ENCODE measurements around the gene MAT2B.

Gene MAT2B

DNA sequence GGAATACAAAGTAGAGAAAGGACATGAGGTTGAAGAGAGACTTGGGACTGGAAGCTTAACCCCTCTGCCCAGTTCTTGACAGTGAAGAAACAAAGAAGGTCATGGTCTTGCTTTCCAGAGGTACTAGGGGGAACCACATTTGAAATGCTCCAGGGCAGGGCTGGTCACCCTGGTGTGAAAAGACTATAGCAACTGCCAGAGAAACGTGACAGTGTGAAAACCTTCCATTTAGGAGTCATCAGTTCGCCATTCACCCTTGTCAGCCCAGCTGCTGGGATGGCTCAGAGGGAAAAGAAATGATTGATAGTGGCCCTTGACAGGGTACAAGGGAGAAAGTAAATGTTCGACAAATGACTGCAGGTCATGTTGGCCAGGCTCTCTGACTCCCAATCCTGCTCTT, 56.7 kb downstream of the MAT2B start (continued):
- TF ChIP-seq PRDM4 (tag by site-specific recombination; IDR thresholded peaks at IDR 0.05) (no peak), ZNF501 (tag by site-specific recombination; IDR thresholded peaks at IDR 0.05) (no peak), ZSCAN18 (tag by site-specific recombination; IDR thresholded peaks at IDR 0.05) (no peak), ZNF76 (tag by site-specific recombination; IDR thresholded peaks at IDR 0.05; ENCODE audit: borderline replicate concordance, low read depth) (no peak), PATZ1 (tag by site-specific recombination; IDR thresholded peaks at IDR 0.05) (no peak), KLF10 (tag by site-specific recombination; IDR thresholded peaks at IDR 0.05) (no peak), TSHZ1 (tag by site-specific recombination; IDR thresholded peaks at IDR 0.05; ENCODE audit: borderline replicate concordance) (no peak), OSR2 (tag by site-specific recombination; IDR thresholded peaks at IDR 0.05) (no peak), ZNF555 (tag by site-specific recombination; conservative IDR thresholded peaks at IDR 0.05) (no peak), ZEB2 (tag by site-specific recombination; IDR thresholded peaks at IDR 0.05) (no peak)

- H3K4me1 ChIP-seq (ENCODE audit: control insufficient read depth, insufficient read depth, low read length): no peaks in the 10 kb centered on the region
- no peaks in the 10 kb centered on the region for H3K36me3 ChIP-seq (ENCODE audit: control insufficient read depth in 2 of 2, insufficient read depth in 1 of 2, low read length in 2 of 2)
- no peak overlapping the region for H3K27ac ChIP-seq (ENCODE audit: extremely low read depth, low read depth, low read length)
- no peak overlapping the region for H3K4me3 ChIP-seq (ENCODE audit: low read depth, low read length)
- ChIA-PET POLR2A (no interaction called here), CTCF (interaction anchor here (0.7 kb wide), 3 partner anchors 53 to 1102 kb away, joined by 4 to 5 read pairs (median 4); no protein-coding TSS in a partner anchor)
- H3K9me3 ChIP-seq (ENCODE audit: control insufficient read depth, insufficient read depth, low read depth, low read length): no peaks in the 10 kb centered on the region
- no peak for TF ChIP-seq ZNF747 (tag by site-specific recombination; IDR thresholded peaks at IDR 0.05)
- TF ChIP-seq ZNF146 (tag by site-specific recombination; IDR thresholded peaks at IDR 0.05): no peak
- TF ChIP-seq SP3 (tag by site-specific recombination; IDR thresholded peaks at IDR 0.05): no peak
- TF ChIP-seq REPIN1 (tag by site-specific recombination; IDR thresholded peaks at IDR 0.05; ENCODE audit: low read depth): no peak
- TF ChIP-seq ZNF664 (tag by site-specific recombination; IDR thresholded peaks at IDR 0.05): no peak
- no peak for TF ChIP-seq ZNF623 (tag by site-specific recombination; IDR thresholded peaks at IDR 0.05)
- no peak for TF ChIP-seq FEZF1 (tag by site-specific recombination; IDR thresholded peaks at IDR 0.05)
- no peak for TF ChIP-seq SETDB1 (IDR thresholded peaks at IDR 0.05; ENCODE audit: insufficient read length, low read length)
- TF ChIP-seq SP2 (tag by site-specific recombination; IDR thresholded peaks at IDR 0.05): no peak
- TF ChIP-seq ZNF488 (tag by site-specific recombination; IDR thresholded peaks at IDR 0.05): no peak
- TF ChIP-seq ZNF549 (tag by site-specific recombination; IDR thresholded peaks at IDR 0.05): no peak
- no peak for TF ChIP-seq GFI1B (tag by site-specific recombination; IDR thresholded peaks at IDR 0.05)
- TF ChIP-seq ZNF660 (tag by site-specific recombination; IDR thresholded peaks at IDR 0.05): no peak
- no peak for TF ChIP-seq ZBTB26 (tag by site-specific recombination; optimal IDR thresholded peaks at IDR 0.05)
- TF ChIP-seq ZNF785 (tag by site-specific recombination; IDR thresholded peaks at IDR 0.05): no peak
Measured at GRCh38 chr5:163563112-163563511, 57.7 kb downstream of the MAT2B start.
